Mucosa of stomach (tissue), 1 donor: ENCODE data around the gene PSMB5.

ENCODE experiments used
- H3K27me3 ChIP-seq: one replicate; pipeline ENCODE4 v1.7.0; 2013; ENCODE audit warnings: mild to moderate bottlenecking, low read length; ENCODE audit not compliant: control insufficient read depth, insufficient read depth
- H3K36me3 ChIP-seq: one replicate; pipeline ENCODE4 v1.7.0; 2013; ENCODE audit warnings: low read length; ENCODE audit not compliant: control insufficient read depth, insufficient read depth
- H3K4me1 ChIP-seq: one replicate; pipeline ENCODE4 v1.7.0; 2013; ENCODE audit warnings: mild to moderate bottlenecking, low read length; ENCODE audit not compliant: control insufficient read depth, insufficient read depth
- H3K4me3 ChIP-seq: one replicate; pipeline ENCODE4 v1.7.0; 2013; ENCODE audit warnings: low read length
- H3K9ac ChIP-seq: one replicate; pipeline ENCODE4 v1.7.0; 2013; ENCODE audit warnings: mild to moderate bottlenecking, low read length, moderate library complexity
- H3K9me3 ChIP-seq: one replicate; pipeline ENCODE4 v1.7.0; 2013; ENCODE audit warnings: mild to moderate bottlenecking, low read length, moderate library complexity; ENCODE audit not compliant: control insufficient read depth
- donor health status: Pancreatic carcinoma.

PSMB5 gene

DNA sequence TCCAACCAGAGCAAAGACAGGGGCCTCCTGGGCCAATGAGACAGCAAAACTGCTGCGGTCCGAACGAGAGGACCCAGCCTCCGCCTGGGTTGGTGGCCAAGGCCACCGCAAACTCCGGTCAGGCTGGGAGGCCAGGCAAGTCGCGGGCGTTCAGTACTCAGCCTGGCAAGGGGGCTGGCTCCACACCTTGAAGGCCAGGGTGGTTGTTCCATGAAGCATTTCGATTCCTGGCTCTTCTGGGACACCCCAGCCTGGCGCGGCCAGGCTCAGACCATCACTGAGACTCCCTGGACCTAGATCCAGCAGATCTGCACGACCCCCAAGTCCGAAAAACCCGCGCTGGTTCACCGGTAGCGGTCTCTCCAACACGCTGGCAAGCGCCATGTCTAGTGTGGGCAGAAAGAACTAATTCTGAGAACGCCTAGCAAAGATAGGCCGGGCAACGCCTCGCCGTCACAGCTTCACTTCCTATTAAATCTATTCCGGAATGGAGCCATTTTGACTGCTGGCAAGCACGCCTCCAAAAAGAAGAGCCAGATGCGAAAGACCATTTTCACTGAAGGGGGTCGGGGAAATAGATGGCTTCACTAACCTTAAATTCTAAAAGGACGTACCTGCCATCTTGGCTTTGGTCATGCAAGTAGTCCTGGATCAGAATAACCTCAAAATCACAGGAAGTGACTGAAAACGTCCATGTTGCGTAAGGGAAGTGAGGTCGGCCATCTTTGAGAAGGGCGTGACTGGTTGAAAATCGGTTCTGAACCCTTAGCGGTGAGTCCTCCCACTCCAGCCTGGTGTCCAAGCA is at the start of gene PSMB5:
Gene PSMB5 (minus strand): TSS at position 403 of the 805 bp plus-strand sequence. CDS start 19 bp downstream, at position 384.
- Histone ChIP-seq H3K36me3 (no peaks in the 10 kb centered on the region), H3K27me3 (no peaks in the 10 kb centered on the region), H3K9me3 (no peaks in the 10 kb centered on the region), H3K4me3 (peak within 1 kb of the TSS; percentile 70), H3K9ac (peak within 1 kb of the TSS; percentile 96), H3K4me1 (peaks cover 15% of the 10 kb centered on the region)

DNA sequence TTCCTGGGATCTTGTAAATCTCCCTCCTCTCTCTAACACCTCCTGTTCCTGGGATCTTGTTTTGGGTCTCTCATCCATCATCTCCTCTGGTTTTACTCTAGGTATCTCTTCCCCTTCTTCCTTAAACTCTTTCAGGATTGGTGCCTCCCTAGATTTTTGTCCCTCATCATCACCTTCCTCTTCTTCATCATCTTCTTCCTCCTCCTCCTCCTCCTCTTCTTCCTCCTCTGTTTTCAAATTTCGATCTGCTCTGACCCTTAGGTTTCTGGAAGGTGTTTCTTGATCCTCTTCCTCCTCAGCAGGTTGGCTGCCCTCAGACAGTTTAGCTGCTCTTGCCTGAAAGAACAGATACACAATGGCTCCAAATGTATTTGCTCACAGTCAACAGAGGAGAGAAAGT is 45.8 kb upstream of the PSMB5 start:
- Histone ChIP-seq H3K9me3 (no peaks in the 10 kb centered on the region), H3K36me3 (peaks cover 23% of the 10 kb centered on the region), H3K9ac (no peak overlapping the region), H3K4me1 (no peaks in the 10 kb centered on the region), H3K27me3 (no peaks in the 10 kb centered on the region), H3K4me3 (no peak overlapping the region)

DNA sequence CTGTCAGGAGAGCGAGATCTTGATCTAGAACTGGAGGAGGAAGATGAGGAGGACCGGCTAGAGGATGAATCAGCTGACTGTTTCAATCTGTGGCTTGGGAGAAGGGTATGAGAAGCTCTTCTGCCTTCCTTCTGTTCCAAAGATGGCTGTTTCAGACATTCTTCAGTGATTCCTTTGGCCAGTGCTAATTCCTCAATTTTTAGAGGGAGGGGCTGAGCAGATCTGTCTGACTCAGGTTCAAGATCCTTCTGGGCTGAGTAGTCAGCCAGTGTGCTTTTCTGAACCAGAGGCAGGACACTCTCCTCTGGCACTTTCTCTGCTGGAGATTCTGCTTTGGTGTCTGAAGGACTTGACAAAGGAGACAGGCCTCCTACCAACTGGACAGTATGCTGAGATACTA is 45.0 kb upstream of the PSMB5 start:
- H3K36me3 ChIP-seq: peaks cover 23% of the 10 kb centered on the region
- no peaks in the 10 kb centered on the region for H3K27me3 ChIP-seq
- H3K4me1 ChIP-seq: no peaks in the 10 kb centered on the region
- H3K9me3 ChIP-seq: no peaks in the 10 kb centered on the region
- no peak overlapping the region for H3K4me3 ChIP-seq
- H3K9ac ChIP-seq: no peak overlapping the region

DNA sequence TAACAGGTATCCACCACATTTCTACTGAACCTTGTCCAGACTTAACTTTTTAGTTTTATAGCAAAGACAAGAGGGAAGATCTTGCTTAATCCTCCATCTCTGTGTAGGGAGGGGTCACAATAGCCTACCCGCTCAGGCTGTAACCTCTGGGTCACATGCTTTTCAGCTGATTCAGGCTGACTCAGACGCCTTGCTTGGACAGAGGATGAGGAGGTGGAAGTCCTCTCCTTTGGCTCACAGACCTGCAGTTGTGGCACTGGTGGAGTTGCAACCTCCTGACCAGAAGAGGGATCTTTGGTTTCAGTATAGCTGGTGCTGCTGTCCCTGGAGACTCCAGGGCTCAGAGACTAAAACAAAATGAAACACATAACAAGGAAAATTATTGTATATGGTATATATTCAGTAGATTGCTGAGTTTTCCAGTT is 44.0 kb upstream of the PSMB5 start:
- H3K27me3 ChIP-seq: no peaks in the 10 kb centered on the region
- no peak overlapping the region for H3K9ac ChIP-seq
- H3K9me3 ChIP-seq: no peaks in the 10 kb centered on the region
- no peaks in the 10 kb centered on the region for H3K4me1 ChIP-seq
- peaks cover 23% of the 10 kb centered on the region for H3K36me3 ChIP-seq
- no peak overlapping the region for H3K4me3 ChIP-seq

DNA sequence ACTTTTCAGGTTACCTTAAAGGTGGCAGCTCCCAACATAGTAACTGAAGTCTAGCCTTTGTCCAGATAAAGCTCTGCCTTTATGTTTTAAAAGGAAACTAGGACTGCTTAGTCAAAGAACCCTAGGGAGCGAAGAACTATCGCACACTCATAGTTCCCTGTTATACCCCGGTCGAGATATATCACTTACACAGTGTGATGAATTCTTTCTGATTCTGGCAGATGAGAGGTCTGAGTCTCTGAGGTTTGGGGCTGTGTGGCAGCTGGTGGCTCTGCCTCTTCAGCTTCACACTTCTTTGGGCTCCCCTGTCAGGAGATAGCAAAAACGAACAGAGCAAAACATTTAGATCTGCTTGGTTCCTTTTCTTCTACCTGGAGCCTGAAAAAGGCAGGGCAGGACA is 43.3 kb upstream of the PSMB5 start:
- no peaks in the 10 kb centered on the region for H3K9me3 ChIP-seq
- H3K4me1 ChIP-seq: peaks cover 3% of the 10 kb centered on the region
- H3K4me3 ChIP-seq: no peak overlapping the region
- no peak overlapping the region for H3K9ac ChIP-seq
- H3K27me3 ChIP-seq: no peaks in the 10 kb centered on the region
- peaks cover 25% of the 10 kb centered on the region for H3K36me3 ChIP-seq

DNA sequence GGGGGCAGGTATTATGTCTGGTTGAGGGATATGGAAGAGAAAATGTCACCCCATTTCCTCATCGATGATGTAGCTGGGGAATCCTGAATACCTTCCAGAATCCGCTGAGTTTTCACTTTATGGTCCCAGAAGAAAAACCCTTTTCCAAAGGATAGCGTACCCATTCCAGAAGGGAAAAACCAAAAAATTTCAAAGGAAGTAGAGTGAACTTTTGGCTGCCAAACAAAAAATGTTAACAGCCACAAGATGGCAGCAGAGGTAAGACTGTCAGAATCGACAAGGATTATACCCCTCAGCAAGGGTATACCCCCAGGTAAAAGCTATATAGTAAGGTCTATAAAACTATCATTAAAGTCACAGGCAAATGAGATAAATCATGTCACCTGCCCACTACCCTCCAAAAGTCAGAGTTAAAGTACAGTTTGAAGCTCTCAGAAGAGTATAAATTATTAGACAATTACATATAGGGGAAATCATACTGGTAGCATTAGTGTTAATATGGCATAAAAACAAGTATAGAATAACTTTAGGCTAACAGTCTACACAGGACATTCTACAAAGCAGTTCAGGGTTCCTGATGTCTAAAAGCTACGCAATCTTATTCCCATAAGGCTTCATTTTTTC is 42.2 kb upstream of the PSMB5 start:
- Histone ChIP-seq H3K4me3 (no peak overlapping the region), H3K27me3 (no peaks in the 10 kb centered on the region), H3K9ac (no peak overlapping the region), H3K36me3 (peaks cover 29% of the 10 kb centered on the region), H3K9me3 (no peaks in the 10 kb centered on the region), H3K4me1 (peaks cover 13% of the 10 kb centered on the region)

DNA sequence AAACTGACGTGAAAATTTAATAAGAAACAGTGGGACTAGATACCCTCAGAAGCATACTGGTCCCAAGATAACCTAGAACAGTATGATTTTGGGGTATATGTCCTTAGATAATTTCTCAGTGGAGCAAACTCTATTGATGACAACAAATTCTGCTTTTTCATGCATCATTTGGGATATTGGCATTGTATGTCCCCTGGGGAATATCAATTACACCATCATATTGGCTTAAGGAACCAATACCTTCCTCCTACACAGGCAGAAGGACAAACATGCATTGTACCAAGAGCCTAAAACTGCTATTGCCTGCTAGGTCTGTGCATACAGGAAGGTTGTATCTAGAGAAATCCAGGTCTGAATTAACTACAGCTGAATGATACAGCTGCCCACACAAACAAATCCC is 40.2 kb upstream of the PSMB5 start:
- Histone ChIP-seq H3K9me3 (no peaks in the 10 kb centered on the region), H3K27me3 (no peaks in the 10 kb centered on the region), H3K4me1 (peaks cover 24% of the 10 kb centered on the region), H3K4me3 (no peak overlapping the region), H3K9ac (no peak overlapping the region), H3K36me3 (peaks cover 25% of the 10 kb centered on the region)

DNA sequence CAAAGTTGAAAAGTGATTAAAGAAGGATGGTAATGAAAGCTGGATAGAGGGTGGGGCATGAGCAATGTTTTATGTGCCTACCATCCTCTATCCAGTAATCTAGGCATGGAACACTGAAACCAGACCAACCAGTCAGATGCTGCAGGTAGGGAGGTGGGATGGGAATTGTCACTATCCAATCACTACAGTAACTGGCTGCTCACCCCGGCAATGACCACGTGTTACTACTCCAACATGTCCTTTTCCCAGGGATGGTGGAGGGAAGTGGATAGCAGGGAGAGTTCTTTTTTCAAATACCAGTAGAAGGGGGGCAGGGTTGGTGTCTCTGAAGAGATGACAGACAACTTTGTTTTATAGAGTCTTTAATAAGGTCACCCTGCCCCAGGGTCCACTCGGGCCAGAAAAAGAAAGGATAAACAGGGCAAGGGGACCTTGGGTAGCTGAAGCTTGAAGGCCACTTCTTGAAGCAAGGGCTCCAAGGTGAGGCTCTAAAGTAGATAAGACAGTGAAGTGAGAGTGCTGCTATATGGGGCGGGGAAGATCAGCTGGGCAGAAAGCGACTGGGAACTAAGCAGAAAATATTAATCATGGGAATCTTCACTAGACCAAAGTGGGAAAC is 37.3 kb upstream of the PSMB5 start:
- peak overlapping the region; percentile 29 for H3K4me3 ChIP-seq
- no peaks in the 10 kb centered on the region for H3K9me3 ChIP-seq
- peak overlapping the region; percentile 67 for H3K9ac ChIP-seq
- peaks cover 24% of the 10 kb centered on the region for H3K4me1 ChIP-seq
- no peaks in the 10 kb centered on the region for H3K27me3 ChIP-seq
- peaks cover 25% of the 10 kb centered on the region for H3K36me3 ChIP-seq

DNA sequence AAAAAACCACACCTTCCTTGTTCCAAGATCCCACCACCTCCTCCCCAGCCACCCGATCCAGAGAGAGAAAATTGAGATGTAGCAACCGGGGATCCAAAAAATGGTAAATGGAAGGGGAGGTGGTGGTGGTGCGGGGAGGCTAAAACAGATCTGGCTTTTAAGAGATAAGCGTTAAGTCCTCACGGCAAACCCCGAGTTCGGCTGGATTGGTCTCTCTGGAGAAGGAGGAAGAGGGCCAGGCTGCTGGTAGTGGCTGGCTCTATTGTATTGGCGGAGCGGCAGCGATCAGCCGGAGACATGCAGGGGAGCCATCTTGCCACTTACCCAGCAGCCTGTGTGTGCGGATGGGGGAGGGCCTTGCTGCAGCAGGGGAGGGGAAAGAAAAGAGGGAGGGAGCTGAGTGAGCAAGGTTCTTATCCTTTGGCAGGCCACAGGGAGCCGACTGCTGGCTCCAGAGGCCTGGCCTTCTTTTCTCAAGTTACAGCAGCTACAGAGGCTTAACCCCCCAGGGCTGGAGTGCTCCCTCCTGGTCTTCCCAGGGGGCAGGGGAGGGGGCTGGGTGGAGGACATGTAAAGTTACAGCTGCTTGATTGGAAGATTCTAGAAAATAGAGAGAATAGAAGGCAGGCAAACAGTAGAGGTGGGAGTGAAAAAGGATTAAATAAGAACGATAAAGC is 36.7 kb upstream of the PSMB5 start:
- H3K4me3 ChIP-seq: peak overlapping the region; percentile 29
- H3K9me3 ChIP-seq: no peaks in the 10 kb centered on the region
- H3K36me3 ChIP-seq: peaks cover 24% of the 10 kb centered on the region
- H3K27me3 ChIP-seq: no peaks in the 10 kb centered on the region
- peak overlapping the region; percentile 67 for H3K9ac ChIP-seq
- H3K4me1 ChIP-seq: peaks cover 24% of the 10 kb centered on the region

DNA sequence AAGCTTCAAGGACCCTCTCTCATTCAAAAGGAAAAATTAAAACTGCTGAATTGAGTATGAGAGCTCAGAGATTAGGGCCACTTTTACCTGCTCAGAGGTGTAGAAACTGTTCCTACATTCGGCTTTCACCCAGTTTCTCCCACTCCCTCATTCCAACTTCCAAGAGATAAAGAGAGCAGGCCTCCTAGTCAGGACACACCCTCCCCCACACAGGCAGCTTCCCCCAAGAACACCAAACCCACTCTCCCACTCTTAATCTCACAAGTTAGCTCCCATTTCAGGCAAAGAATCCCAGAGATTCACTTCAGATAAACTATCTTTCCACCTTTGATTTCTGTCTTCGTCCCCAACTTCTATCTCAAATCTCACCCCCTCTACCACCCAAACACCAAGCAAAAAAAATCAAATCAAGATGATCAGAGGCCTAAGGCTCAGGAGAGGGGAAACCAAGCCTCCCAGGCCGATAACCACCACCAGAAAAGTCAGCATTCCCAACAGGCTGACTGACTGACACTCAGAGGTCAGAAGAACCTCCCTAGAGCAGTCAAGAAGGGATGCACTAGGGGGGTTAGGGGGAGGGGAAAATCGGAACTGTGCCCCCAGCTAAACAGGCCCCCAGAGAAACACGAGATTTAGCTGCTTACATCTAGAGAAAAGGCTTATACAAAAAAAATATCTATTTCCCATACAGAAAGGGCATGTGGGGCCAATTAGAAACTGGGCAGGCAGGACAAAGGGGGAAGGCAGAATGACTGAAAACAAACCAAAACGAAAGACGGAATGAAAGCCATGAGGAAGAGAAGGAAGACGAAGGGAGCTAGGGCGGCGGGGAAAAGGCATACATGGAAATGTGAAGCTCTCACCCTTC is 35.8 kb upstream of the PSMB5 start:
- Histone ChIP-seq H3K9me3 (no peaks in the 10 kb centered on the region), H3K27me3 (no peaks in the 10 kb centered on the region), H3K4me1 (peaks cover 24% of the 10 kb centered on the region), H3K36me3 (peaks cover 21% of the 10 kb centered on the region), H3K9ac (peak overlapping the region; percentile 67), H3K4me3 (peak overlapping the region; percentile 29)

DNA sequence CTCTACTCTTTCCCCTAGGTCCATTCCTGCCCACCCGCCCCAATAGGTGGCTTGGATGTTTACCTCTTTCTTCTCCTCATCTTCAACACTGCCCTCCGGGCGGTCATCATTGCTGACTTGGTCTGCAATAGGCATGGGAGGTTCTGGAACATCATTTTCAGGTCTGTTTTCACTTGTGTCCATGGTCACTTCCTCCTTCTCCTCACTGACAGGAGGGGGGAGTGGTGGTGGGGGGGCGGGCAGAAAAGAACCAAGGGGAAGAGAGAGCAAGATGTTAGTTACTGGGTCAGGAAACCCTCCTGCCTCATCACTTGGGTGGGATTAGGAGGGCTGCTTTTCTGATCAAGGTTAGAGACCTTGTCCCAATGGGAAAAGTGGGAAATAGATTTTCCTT is 34.7 kb upstream of the PSMB5 start:
- peaks cover 21% of the 10 kb centered on the region for H3K36me3 ChIP-seq

More for the DNA sequence above, 34.7 kb upstream of the PSMB5 start:
- Histone ChIP-seq H3K9me3 (no peaks in the 10 kb centered on the region), H3K9ac (no peak overlapping the region), H3K27me3 (no peaks in the 10 kb centered on the region), H3K4me3 (no peak overlapping the region), H3K4me1 (peaks cover 24% of the 10 kb centered on the region)
